HepG2 (cell line): ENCODE results near the gene SPIB. TPM values are rescaled to one million over a fixed set of nuclear protein-coding genes. Genes with fewer than 3 reads are reported as not detected.
A peak's percentile ranks its signal among the peaks of the same experiment; 100 is the strongest.

ENCODE experiments used
- AHDC1 ChIP-seq: sonication (generic); formaldehyde crosslinking; IDR thresholded peaks from 2 replicates; pipeline ENCODE4 v1.5.1; 2020; ENCODE audit warnings: mild to moderate bottlenecking, missing genetic modification reagents, borderline replicate concordance
- ARNT ChIP-seq: fragments of 450-650 bp; IDR thresholded peaks from 2 replicates; pipeline ENCODE4 v1.6.1; 2017
- BHLHE40 ChIP-seq: IDR thresholded peaks from 2 replicates; pipeline ENCODE4 v1.6.1; 2011; ENCODE audit warnings: low read length, improper control_type of control experiment
- CBX2 ChIP-seq, 2 experiments: fragments of 200-600 bp in 1 of 2; sonication (generic); formaldehyde crosslinking in 1 of 2; IDR thresholded peaks; 2 replicates each; pipeline versions ENCODE4 v1.7.0 to v1.8.1; 2018 to 2022; ENCODE audit warnings: low read depth in 2 of 2, low read length in 1 of 2, mild to moderate bottlenecking in 1 of 2, missing genetic modification reagents in 1 of 2
- CBX5 ChIP-seq: sonication (generic); formaldehyde crosslinking; IDR thresholded peaks from 2 replicates; pipeline ENCODE4 v1.4.0; 2020; ENCODE audit warnings: missing genetic modification reagents, borderline replicate concordance
- CSRNP2 ChIP-seq: sonication (generic); formaldehyde crosslinking; conservative IDR thresholded peaks from 2 replicates; pipeline ENCODE4 v1.8.0; 2022; ENCODE audit warnings: low read depth, missing genetic modification reagents
- GMEB2 ChIP-seq: IDR thresholded peaks from 2 replicates; pipeline ENCODE4 v1.6.1; 2016; ENCODE audit warnings: missing biosample characterization, missing genetic modification reagents, low read depth
- MAZ ChIP-seq, 2 experiments: sonication (generic) in 1 of 2; formaldehyde crosslinking in 1 of 2; IDR thresholded peaks; 2 replicates each; pipeline versions ENCODE4 v1.5.0 to v1.6.1; 2012 to 2020; ENCODE audit warnings: low read depth in 2 of 2, mild to moderate bottlenecking in 2 of 2, borderline replicate concordance in 1 of 2, improper control_type of control experiment in 1 of 2, low read length in 1 of 2, missing genetic modification reagents in 1 of 2, moderate library complexity in 1 of 2
- MZF1 ChIP-seq: sonication (generic); formaldehyde crosslinking; IDR thresholded peaks from 2 replicates; pipeline ENCODE4 v1.8.1; 2023; ENCODE audit warnings: mild to moderate bottlenecking, missing genetic modification reagents, borderline replicate concordance
- NFATC3 ChIP-seq: sonication (generic); formaldehyde crosslinking; IDR thresholded peaks from 2 replicates; pipeline ENCODE4 v1.5.1; 2020; ENCODE audit warnings: mild to moderate bottlenecking, missing genetic modification reagents
- NR0B2 ChIP-seq: sonication (generic); formaldehyde crosslinking; IDR thresholded peaks from 2 replicates; pipeline ENCODE4 v1.4.0; 2020; ENCODE audit warnings: mild to moderate bottlenecking, missing genetic modification reagents
- RFX3 ChIP-seq: IDR thresholded peaks from 2 replicates; pipeline ENCODE4 v1.6.1; 2016; ENCODE audit warnings: missing biosample characterization, missing genetic modification reagents
- TEAD3 ChIP-seq: optimal IDR thresholded peaks from 2 replicates; pipeline ENCODE3; 2016; ENCODE audit warnings: borderline replicate concordance
- ZNF207 ChIP-seq: fragments of 450-650 bp; IDR thresholded peaks from 2 replicates; pipeline ENCODE4 v1.6.1; 2016; ENCODE audit warnings: antibody characterized with exemption, borderline replicate concordance
- ZNF460 ChIP-seq: sonication (generic); formaldehyde crosslinking; IDR thresholded peaks from 2 replicates; pipeline ENCODE4 v1.5.1; 2020; ENCODE audit warnings: missing genetic modification reagents, mild to moderate bottlenecking, borderline replicate concordance
- ZNF615 ChIP-seq: sonication (generic); formaldehyde crosslinking; IDR thresholded peaks from 2 replicates; pipeline ENCODE4 v1.5.0; 2020; ENCODE audit warnings: mild to moderate bottlenecking, missing genetic modification reagents, borderline replicate concordance
- polyA plus RNA-seq, 8 experiments: library from polyadenylated mRNA; depleted of rRNA in 3 of 8; stranded (reverse) in 7 of 8; unstranded in 1 of 8; fragments of >200 nt; fragmentation: Illumina TruSeq in 4 of 8; extraction: Trizol in 4 of 8; gene quantifications; 2 replicates each; pipeline versions ENCODE4 v1.2.1 to v1.2.3, GENCODE V29; 2011 to 2016; ENCODE audit warnings: low read depth in 4 of 8, missing spikeins in 1 of 8, mixed read lengths in 1 of 8; ENCODE audit not compliant: insufficient read depth in 1 of 8
- total RNA-seq, 5 experiments: library from RNA; depleted of rRNA; stranded (reverse); fragments of >200 nt; fragmentation: Illumina TruSeq; extraction: Trizol; gene quantifications; 2 replicates each; pipeline ENCODE4 v1.2.3, GENCODE V29; 2016; ENCODE audit warnings: low read depth in 1 of 5
- TF ChIP-seq, protein P1 (sequence below): sonication (generic); formaldehyde crosslinking; IDR thresholded peaks from 2 replicates; pipeline ENCODE4 v1.8.1; 2023; ENCODE audit warnings: mild to moderate bottlenecking, missing genetic modification reagents

Gene SPIB
- total and polyA plus RNA-seq, 2 of the 13 experiments (the other 11 are each of a cell fraction or from before 2014, with no cell fraction given), result 0.04 TPM; not detected in 1

DNA sequence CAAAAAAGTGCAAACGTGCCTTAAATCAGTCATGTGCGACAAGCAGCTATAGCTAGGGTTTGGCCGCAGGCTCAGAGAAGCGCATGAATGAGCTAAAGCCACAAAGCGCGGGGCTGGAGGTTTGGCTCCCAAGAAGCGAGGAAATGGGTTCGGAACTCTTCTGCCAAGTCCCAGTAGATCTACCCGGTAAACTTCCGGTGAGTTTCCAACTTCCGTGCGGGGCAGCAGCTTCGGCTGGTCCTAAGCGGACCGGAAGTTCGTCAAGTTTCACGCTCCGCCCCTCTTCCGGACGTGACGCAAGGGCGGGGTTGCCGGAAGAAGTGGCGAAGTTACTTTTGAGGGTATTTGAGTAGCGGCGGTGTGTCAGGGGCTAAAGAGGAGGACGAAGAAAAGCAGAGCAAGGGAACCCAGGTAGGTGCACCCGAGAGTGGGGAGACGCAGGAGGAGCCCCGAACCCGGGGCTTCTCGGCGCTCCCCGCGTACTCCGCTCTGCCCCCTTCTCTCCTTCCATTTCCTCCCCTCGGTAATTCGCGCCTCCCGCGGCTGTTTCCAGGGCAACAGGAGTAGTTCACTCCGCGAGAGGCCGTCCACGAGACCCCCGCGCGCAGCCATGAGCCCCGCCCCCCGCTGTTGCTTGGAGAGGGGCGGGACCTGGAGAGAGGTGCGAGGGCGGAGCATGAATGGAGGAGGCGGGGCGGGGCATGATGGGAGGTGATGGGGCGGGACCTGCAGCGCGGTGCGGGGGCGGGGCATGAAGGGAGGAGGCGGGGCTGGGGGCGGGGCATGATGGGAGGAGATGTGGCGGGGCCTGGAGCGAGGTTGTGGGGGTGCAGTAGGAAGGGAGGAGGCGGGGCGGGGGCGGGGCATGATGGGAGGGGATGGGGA, 42.3 kb upstream of the SPIB start, which contains the start of gene NR1H2 (continued):
- TF ChIP-seq AHDC1 (CRISPR knock-in tag) (no peak), CBX5 (CRISPR knock-in tag) (no peak; the same call in 1 of the 2 replicates), RFX3 (0 out of 2 replicates have a peak, but pooled peaks have one; percentile 35), MAZ (IDR thresholded peaks at IDR 0.05; ENCODE audit: borderline replicate concordance, low read depth, low read length) (peak; percentile 27; the same call in 1 of the 2 replicates), MAZ (CRISPR knock-in tag; IDR thresholded peaks at IDR 0.05; ENCODE audit: low read depth) (peak; percentile 40; the same call in 1 of the 2 replicates), BHLHE40 (no peak; the same call in 1 of the 2 replicates), ARNT (no peak), CBX2 (IDR thresholded peaks at IDR 0.05; ENCODE audit: low read depth, low read length) (no peak), CBX2 (CRISPR knock-in tag; IDR thresholded peaks at IDR 0.05; ENCODE audit: low read depth) (no peak), NFATC3 (peak; percentile 62; the same call in 1 of the 2 replicates), MZF1 (CRISPR knock-in tag) (no peak), TEAD3 (CRISPR knock-in tag) (peak; percentile 73), ZNF460 (CRISPR knock-in tag) (no peak), ZNF207 (no peak), ZNF615 (peak; percentile 84; the same call in 1 of the 2 replicates), GMEB2 (CRISPR knock-in tag) (no peak; the same call in 1 of the 2 replicates), CSRNP2 (CRISPR knock-in tag) (no peak), NR0B2 (CRISPR knock-in tag) (no peak)
- TF ChIP-seq, protein P1, sequence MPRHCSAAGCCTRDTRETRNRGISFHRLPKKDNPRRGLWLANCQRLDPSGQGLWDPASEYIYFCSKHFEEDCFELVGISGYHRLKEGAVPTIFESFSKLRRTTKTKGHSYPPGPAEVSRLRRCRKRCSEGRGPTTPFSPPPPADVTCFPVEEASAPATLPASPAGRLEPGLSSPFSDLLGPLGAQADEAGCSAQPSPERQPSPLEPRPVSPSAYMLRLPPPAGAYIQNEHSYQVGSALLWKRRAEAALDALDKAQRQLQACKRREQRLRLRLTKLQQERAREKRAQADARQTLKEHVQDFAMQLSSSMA, result 0 out of 2 replicates have a peak, but pooled peaks have one; percentile 15
